PC-9 (cell line): ENCODE results near the gene ASXL1. TPM values are rescaled to one million over a fixed set of nuclear protein-coding genes. Genes with fewer than 3 reads are reported as not detected.
"Not testable (repeated sequence)": the region's sequence is repeated elsewhere in the genome, so short reads cannot be mapped to it uniquely, and the experiment has no call there.

Source experiments
- BruUV-seq: library from RNA; stranded (reverse); fragments of 400-500 nt; replicated peaks from 2 replicates; lab custom pipeline; 2021; lab: Mats Ljungman, UMichigan
- CTCF ChIA-PET: fragments of 300-600 bp; sonication (Branson Sonifier 250); formaldehyde crosslinking; loops from one replicate; lab custom pipeline; 2022; ENCODE audit warnings: antibody characterized with exemption; lab: Charles Lee
- POLR2A ChIA-PET: fragments of 300-600 bp; sonication (Branson Sonifier 250); formaldehyde crosslinking; loops from one replicate; lab custom pipeline; 2022; ENCODE audit warnings: antibody characterized with exemption; ENCODE audit not compliant: unreplicated experiment; lab: Charles Lee
- DNase-seq, 2 experiments: peaks; one replicate each; pipeline versions ENCODE4 v3.0.0 to v3.0.0-alpha.2; 2015 to 2022; ENCODE audit warnings: mixed read lengths in 1 of 2
- H2AFZ ChIP-seq: fragments of 200-600 bp; sonication (generic); 2 replicates; pipeline ENCODE4 v1.8.1; 2017; ENCODE audit warnings: antibody characterized with exemption
- H3F3A ChIP-seq: fragments of 200-600 bp; sonication (generic); 2 replicates; pipeline ENCODE4 v1.8.1; 2017; ENCODE audit warnings: antibody characterized with exemption, mild to moderate bottlenecking, low read depth; ENCODE audit not compliant: insufficient read depth
- H3K27ac ChIP-seq: fragments of 200-600 bp; sonication (generic); 2 replicates; pipeline ENCODE4 v1.6.1; 2016; ENCODE audit warnings: mixed run types
- H3K27me3 ChIP-seq: fragments of 200-600 bp; sonication (generic); 2 replicates; pipeline ENCODE4 v1.6.1; 2016; ENCODE audit warnings: low read depth, mixed run types; ENCODE audit not compliant: insufficient read depth
- H3K36me3 ChIP-seq: fragments of 200-600 bp; sonication (generic); 2 replicates; pipeline ENCODE4 v1.6.1; 2016; ENCODE audit warnings: low read depth, mixed run types
- H3K4me1 ChIP-seq: fragments of 200-600 bp; sonication (generic); replicated peaks from 2 replicates; pipeline ENCODE4 v1.6.1; 2016; ENCODE audit warnings: mixed run types; ENCODE audit not compliant: insufficient read depth
- H3K4me2 ChIP-seq: fragments of 200-600 bp; sonication (generic); 2 replicates; pipeline ENCODE4 v1.6.1; 2017; ENCODE audit warnings: mixed run types
- H3K4me3 ChIP-seq: fragments of 200-600 bp; sonication (generic); 2 replicates; pipeline ENCODE4 v1.6.1; 2016; ENCODE audit warnings: mixed run types
- H3K79me2 ChIP-seq: fragments of 200-600 bp; sonication (generic); 2 replicates; pipeline ENCODE4 v1.6.1; 2017; ENCODE audit warnings: low read depth, mixed run types
- H3K9me2 ChIP-seq: fragments of 200-600 bp; sonication (generic); 2 replicates; pipeline ENCODE4 v1.8.1; 2017; ENCODE audit warnings: mild to moderate bottlenecking; ENCODE audit not compliant: insufficient read depth
- H3K9me3 ChIP-seq: fragments of 200-600 bp; sonication (generic); 2 replicates; pipeline ENCODE4 v1.8.1; 2016; ENCODE audit warnings: low read depth; ENCODE audit not compliant: insufficient read depth
- H4K20me1 ChIP-seq: fragments of 200-600 bp; sonication (generic); 2 replicates; pipeline ENCODE4 v1.8.1; 2017; ENCODE audit not compliant: insufficient read depth
- EZH2 ChIP-seq: fragments of 200-600 bp; sonication (generic); IDR thresholded peaks from 2 replicates; pipeline ENCODE4 v1.8.0; 2017; ENCODE audit warnings: antibody characterized with exemption, low read depth
- intact Hi-C: fragments of 100-400 bp; cut with micrococcal nuclease; formaldehyde crosslinking; loops from one replicate; pipeline ENCODE4 v1.10.0; 2022; ENCODE audit not compliant: unreplicated experiment
- total RNA-seq: library from RNA; stranded (reverse); gene quantifications from 2 replicates; pipeline ENCODE4 v1.2.3, GENCODE V29; 2021
- TF ChIP-seq, protein P1 (sequence below): fragments of 200-600 bp; sonication (generic); conservative IDR thresholded peaks from 2 replicates; pipeline ENCODE4 v1.6.1; 2017; ENCODE audit warnings: mixed run types, antibody characterized with exemption, mild to moderate bottlenecking, moderate library complexity

ASXL1 gene
- total RNA-seq, 1 experiment from 2014 or later: 123 TPM

DNA sequence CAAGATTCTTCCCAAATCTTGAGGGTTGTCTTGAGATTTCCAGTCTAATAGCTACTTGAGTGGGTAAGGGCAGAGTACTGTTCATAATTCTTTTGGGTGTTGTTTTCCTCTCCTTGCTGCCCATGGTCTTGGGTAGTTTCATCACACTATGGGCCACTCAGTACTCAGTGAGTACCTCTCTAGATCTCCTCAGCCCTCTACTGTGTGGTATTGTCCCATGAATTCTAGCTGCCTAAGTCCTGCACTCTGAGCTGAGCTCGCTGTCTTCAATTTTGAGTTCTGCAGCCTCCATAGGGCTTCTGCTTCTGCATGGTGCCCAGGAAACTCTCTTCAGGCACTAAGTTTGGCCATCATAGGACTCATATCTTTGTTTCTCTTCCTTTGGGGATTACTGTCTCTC, 42.3 kb downstream of the ASXL1 start:
- peaks cover 47% of the 10 kb centered on the region for H4K20me1 ChIP-seq
- no TSS peak for BruUV-seq
- no peaks in the 10 kb centered on the region for H3K36me3 ChIP-seq
- H3K27ac ChIP-seq: no peak overlapping the region
- H3K9me3 ChIP-seq: no peaks in the 10 kb centered on the region
- no peak overlapping the region for H3K4me3 ChIP-seq
- TF ChIP-seq EZH2: no peak
- TF ChIP-seq, protein P1, sequence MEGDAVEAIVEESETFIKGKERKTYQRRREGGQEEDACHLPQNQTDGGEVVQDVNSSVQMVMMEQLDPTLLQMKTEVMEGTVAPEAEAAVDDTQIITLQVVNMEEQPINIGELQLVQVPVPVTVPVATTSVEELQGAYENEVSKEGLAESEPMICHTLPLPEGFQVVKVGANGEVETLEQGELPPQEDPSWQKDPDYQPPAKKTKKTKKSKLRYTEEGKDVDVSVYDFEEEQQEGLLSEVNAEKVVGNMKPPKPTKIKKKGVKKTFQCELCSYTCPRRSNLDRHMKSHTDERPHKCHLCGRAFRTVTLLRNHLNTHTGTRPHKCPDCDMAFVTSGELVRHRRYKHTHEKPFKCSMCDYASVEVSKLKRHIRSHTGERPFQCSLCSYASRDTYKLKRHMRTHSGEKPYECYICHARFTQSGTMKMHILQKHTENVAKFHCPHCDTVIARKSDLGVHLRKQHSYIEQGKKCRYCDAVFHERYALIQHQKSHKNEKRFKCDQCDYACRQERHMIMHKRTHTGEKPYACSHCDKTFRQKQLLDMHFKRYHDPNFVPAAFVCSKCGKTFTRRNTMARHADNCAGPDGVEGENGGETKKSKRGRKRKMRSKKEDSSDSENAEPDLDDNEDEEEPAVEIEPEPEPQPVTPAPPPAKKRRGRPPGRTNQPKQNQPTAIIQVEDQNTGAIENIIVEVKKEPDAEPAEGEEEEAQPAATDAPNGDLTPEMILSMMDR: no peak
- no peaks in the 10 kb centered on the region for H3K27me3 ChIP-seq
- CTCF ChIA-PET: no interaction called here
- no peaks in the 10 kb centered on the region for H3K9me2 ChIP-seq
- DNase-seq: no peak
- POLR2A ChIA-PET: no interaction called here
- peaks cover 10% of the 10 kb centered on the region; the same call in 1 of the 2 replicates for H3F3A ChIP-seq
- no peak overlapping the region for H3K4me2 ChIP-seq
- H3K79me2 ChIP-seq: peaks cover 58% of the 10 kb centered on the region
- no peak overlapping the region for H2AFZ ChIP-seq
- intact Hi-C loops: no loop called here
- no peaks in the 10 kb centered on the region for H3K4me1 ChIP-seq

DNA sequence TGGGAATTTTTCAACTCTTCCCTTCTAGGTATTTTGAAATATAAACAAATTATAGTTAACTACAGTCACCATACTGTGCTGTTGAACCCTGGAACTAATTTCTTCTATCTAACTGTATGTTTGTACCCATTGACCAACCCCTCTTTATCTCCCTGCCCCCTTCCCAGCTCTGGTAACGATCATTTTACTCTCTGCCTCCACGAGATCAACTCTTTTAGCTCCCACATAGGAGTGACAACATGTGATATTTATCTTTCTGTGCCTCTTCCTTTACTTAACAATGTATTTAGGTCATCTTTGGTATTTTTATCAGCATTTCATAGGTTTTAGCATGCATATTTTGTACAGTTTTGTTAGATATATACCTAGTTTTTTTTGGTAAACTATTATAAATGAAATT, 45.9 kb downstream of the ASXL1 start:
- TF ChIP-seq EZH2: no peak
- TF ChIP-seq, protein P1: no peak
- peaks cover 4% of the 10 kb centered on the region; the same call in 1 of the 2 replicates for H3F3A ChIP-seq
- H3K27me3 ChIP-seq: no peaks in the 10 kb centered on the region
- intact Hi-C loops: no loop called here
- peaks cover 70% of the 10 kb centered on the region for H3K79me2 ChIP-seq
- H3K4me2 ChIP-seq: no peak overlapping the region
- ChIA-PET POLR2A (no interaction called here), CTCF (no interaction called here)
- no TSS peak for BruUV-seq
- DNase-seq: no peak
- H3K9me3 ChIP-seq: no peaks in the 10 kb centered on the region
- no peak overlapping the region for H2AFZ ChIP-seq
- H3K36me3 ChIP-seq: no peaks in the 10 kb centered on the region
- H3K4me1 ChIP-seq: no peaks in the 10 kb centered on the region
- no peak overlapping the region for H3K27ac ChIP-seq
- no peaks in the 10 kb centered on the region for H3K9me2 ChIP-seq
- no peak overlapping the region for H3K4me3 ChIP-seq
- peaks cover 52% of the 10 kb centered on the region for H4K20me1 ChIP-seq

DNA sequence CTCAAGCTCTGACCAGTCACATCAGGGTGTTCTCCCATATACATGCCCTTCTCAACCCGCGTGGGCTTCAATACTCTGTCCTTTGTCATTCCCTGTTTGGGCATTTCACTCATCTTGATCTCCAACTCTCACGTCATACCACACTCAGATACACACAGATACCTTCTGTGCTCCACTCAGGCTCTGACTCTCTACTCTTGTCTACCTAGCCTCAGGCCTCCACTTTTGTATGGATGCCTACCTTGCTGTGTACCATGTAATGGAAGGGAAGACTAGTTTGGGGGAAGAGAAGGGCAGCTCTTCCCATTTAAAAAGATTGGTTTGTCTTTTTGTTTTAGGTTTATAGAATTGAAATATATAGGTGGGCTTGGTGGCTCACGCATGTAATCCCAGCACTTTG, 48.6 kb downstream of the ASXL1 start:
- Histone ChIP-seq H3K79me2 (peaks cover 71% of the 10 kb centered on the region), H3K4me2 (no peak overlapping the region), H3K27me3 (no peaks in the 10 kb centered on the region), H3K4me3 (no peak overlapping the region), H3F3A (peaks cover 6% of the 10 kb centered on the region; the same call in 1 of the 2 replicates), H2AFZ (no peak overlapping the region), H3K9me2 (no peaks in the 10 kb centered on the region), H4K20me1 (peaks cover 57% of the 10 kb centered on the region), H3K36me3 (no peaks in the 10 kb centered on the region), H3K27ac (no peak overlapping the region), H3K4me1 (no peaks in the 10 kb centered on the region), H3K9me3 (no peaks in the 10 kb centered on the region)
- TF ChIP-seq, protein P1: no peak
- TF ChIP-seq EZH2: no peak
- no TSS peak for BruUV-seq
- CTCF ChIA-PET: no interaction called here
- intact Hi-C loops: no loop called here
- POLR2A ChIA-PET: no interaction called here
- DNase-seq: no peak

DNA sequence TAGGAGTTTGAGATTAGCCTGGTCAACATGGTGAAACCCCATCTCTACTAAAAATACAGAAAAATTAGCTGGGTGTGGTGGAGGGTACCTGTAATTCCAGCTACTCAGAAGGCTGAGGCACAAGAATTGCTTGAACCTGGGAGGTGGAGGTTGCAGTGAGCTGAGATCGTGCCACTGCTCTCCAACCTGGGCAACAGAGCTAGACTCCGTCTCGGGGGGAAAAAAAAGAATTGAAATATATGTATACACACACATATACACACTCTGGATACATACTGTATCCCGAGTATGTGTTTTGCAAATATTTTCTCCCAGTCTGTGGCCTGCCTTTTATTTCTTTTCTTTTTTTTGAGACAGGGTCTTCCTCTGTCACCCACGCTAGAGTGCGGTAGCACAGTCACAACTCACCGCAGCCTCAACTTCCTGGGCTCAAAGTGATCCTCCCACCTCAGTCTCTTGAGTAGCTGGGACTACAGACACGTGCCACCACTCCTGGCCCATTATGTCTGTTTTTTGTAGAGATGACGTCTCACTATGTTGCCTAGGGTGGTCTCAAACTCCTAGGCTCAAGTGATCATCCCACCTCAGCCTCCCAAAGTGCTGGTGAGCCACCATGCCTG, 49.1 kb downstream of the ASXL1 start:
- H3K36me3 ChIP-seq, intact Hi-C loops, H2AFZ ChIP-seq, H3K4me3 ChIP-seq, H3F3A ChIP-seq, POLR2A ChIA-PET, H3K9me2 ChIP-seq, H3K4me1 ChIP-seq, H3K27me3 ChIP-seq, H3K9me3 ChIP-seq, H3K27ac ChIP-seq, DNase-seq, H3K4me2 ChIP-seq, BruUV-seq: not testable (repeated sequence)
- Histone ChIP-seq H3K79me2 (peaks cover 73% of the 10 kb centered on the region), H4K20me1 (peaks cover 63% of the 10 kb centered on the region)
- CTCF ChIA-PET: interaction anchor here (0.6 kb wide), 1 partner anchor 14 kb away, joined by 3 read pairs; no protein-coding TSS in a partner anchor
